ENCODE results near the gene KCNJ10.
"Not testable (repeated sequence)": the region's sequence is repeated elsewhere in the genome, so short reads cannot be mapped to it uniquely, and the experiment has no call there.

The KCNJ10 gene

GRCh38 chr1:160115545-160116282 lies 45.8 kb upstream of the KCNJ10 start, which contains the start of gene ATP1A2:
Gene ATP1A2 (plus strand): TSS chr1:160115759. CDS start chr1:160115862, 103 bp downstream.
- in situ Hi-C loops (cut with HindIII; ENCODE audit: low pct_ligation_motif_present, low sequenced_read_pairs) = no loop called here
- Histone ChIP-seq H3K36me3 (replicated peaks) (no peaks in the 10 kb centered on the region), H3K4me3 (ENCODE audit: low read depth, low read length) (no peak within 1 kb of the TSS), H3K27ac (no peak within 1 kb of the TSS), H3K27me3 (replicated peaks) (peaks cover 38% of the 10 kb centered on the region)
- no peak for DNase-seq
- TF ChIP-seq CTCF (IDR thresholded peaks at IDR 0.05; ENCODE audit: low read depth, low read length, missing control alignments) = no peak

- no peak for DNase-seq
- in situ Hi-C loops (cut with HindIII; ENCODE audit: low pct_ligation_motif_present, low sequenced_read_pairs) = no loop called here
- H3K36me3 ChIP-seq (replicated peaks) = no peaks in the 10 kb centered on the region
- TF ChIP-seq CTCF (IDR thresholded peaks at IDR 0.05; ENCODE audit: low read depth, low read length, missing control alignments) = no peak
- H3K27ac ChIP-seq = no peak overlapping the region
- no peak overlapping the region for H3K4me3 ChIP-seq (ENCODE audit: low read depth, low read length)
- H3K27me3 ChIP-seq (replicated peaks) = peaks cover 47% of the 10 kb centered on the region
Measured at GRCh38 chr1:160114085-160114484, 44.1 kb upstream of the KCNJ10 start.

GRCh38 chr1:160113407-160113806 lies 43.4 kb upstream of the KCNJ10 start:
- DNase-seq = no peak
- Histone ChIP-seq H3K4me3 (ENCODE audit: low read depth, low read length) (no peak overlapping the region), H3K27me3 (replicated peaks) (peaks cover 48% of the 10 kb centered on the region), H3K36me3 (replicated peaks) (no peaks in the 10 kb centered on the region), H3K27ac (no peak overlapping the region)
- TF ChIP-seq CTCF (IDR thresholded peaks at IDR 0.05; ENCODE audit: low read depth, low read length, missing control alignments) = peak; percentile 34
- in situ Hi-C loops (cut with HindIII; ENCODE audit: low pct_ligation_motif_present, low sequenced_read_pairs) = no loop called here

GRCh38 chr1:160112357-160112756 lies 42.4 kb upstream of the KCNJ10 start:
- Histone ChIP-seq H3K36me3 (replicated peaks) (no peaks in the 10 kb centered on the region), H3K4me3 (ENCODE audit: low read depth, low read length) (no peak overlapping the region), H3K27ac (no peak overlapping the region), H3K27me3 (replicated peaks) (peaks cover 46% of the 10 kb centered on the region)
- no peak for DNase-seq
- TF ChIP-seq CTCF (IDR thresholded peaks at IDR 0.05; ENCODE audit: low read depth, low read length, missing control alignments) = no peak
- in situ Hi-C loops (cut with HindIII; ENCODE audit: low pct_ligation_motif_present, low sequenced_read_pairs) = no loop called here

- H3K4me3 ChIP-seq (ENCODE audit: low read depth, low read length); DNase-seq; in situ Hi-C loops (cut with HindIII; ENCODE audit: low pct_ligation_motif_present, low sequenced_read_pairs); H3K36me3 ChIP-seq (replicated peaks); H3K27ac ChIP-seq: not testable (repeated sequence)
- H3K27me3 ChIP-seq (replicated peaks) = peaks cover 38% of the 10 kb centered on the region
Measured at GRCh38 chr1:160111462-160111861, 41.5 kb upstream of the KCNJ10 start.

GRCh38 chr1:160109686-160110085 lies 39.7 kb upstream of the KCNJ10 start:
- no peak overlapping the region for H3K27ac ChIP-seq

More at GRCh38 chr1:160109686-160110085, 39.7 kb upstream of the KCNJ10 start:
- in situ Hi-C loops (cut with HindIII; ENCODE audit: low pct_ligation_motif_present, low sequenced_read_pairs) = no loop called here
- TF ChIP-seq CTCF (IDR thresholded peaks at IDR 0.05; ENCODE audit: low read depth, low read length, missing control alignments) = no peak
- Histone ChIP-seq H3K27me3 (replicated peaks) (peaks cover 23% of the 10 kb centered on the region), H3K4me3 (ENCODE audit: low read depth, low read length) (no peak overlapping the region), H3K36me3 (replicated peaks) (no peaks in the 10 kb centered on the region)
- DNase-seq = no peak
